ENCODE measurements around the gene CLEC16A.

The CLEC16A gene

DNA sequence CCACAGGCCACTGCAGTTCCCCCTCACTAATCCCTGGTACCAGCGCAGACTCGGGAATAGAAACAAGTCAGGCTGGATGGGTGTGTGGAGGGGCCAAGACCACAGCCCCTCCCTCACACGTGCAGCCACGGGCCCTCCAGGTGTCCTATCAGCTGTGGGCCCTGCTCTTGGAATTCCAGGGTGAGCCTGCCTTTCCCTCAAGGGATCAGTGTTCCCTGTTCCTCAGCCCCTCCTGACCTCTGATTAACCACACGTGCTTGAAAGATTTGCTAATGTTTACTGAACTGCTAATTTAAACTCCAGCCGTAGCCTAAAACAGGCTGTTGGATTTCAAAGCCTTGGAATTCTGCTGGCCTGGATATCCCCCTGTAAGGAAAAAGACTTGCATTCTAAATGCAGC, 165.2 kb downstream of the CLEC16A start:
- H3K4me1 ChIP-seq: no peaks in the 10 kb centered on the region; the same call in 1 of the 2 replicates
- in situ Hi-C loops (cut with MboI; ENCODE audit: low sequenced_read_pairs): no loop called here
- H3K9me3 ChIP-seq: no peaks in the 10 kb centered on the region
- no peak for DNase-seq (ENCODE audit: low spot score in 2 of 2)
- no peaks in the 10 kb centered on the region for H3K36me3 ChIP-seq (replicated peaks)
- H3K27me3 ChIP-seq (ENCODE audit: low read depth): no peaks in the 10 kb centered on the region
- no peak overlapping the region for H3K4me3 ChIP-seq

DNA sequence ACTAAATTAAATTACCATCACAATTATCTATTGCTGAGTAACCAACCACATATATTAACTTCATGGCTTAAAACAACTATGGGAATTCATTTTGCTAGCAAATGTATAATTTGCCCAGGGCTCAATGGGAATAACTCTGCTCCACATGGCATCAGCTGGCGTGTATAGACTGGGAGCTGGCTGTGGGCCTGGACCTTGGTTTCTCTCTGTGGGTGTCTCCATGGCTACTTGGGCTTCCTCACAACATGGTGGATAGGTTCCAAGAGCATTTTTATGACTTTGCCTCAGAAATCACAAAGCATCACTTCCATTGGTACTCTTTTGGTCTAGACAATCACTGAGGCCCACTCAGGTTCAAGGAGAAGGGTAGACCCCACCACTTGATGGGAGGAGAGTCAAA, 166.8 kb downstream of the CLEC16A start:
- H3K36me3 ChIP-seq (replicated peaks): no peaks in the 10 kb centered on the region

DNA sequence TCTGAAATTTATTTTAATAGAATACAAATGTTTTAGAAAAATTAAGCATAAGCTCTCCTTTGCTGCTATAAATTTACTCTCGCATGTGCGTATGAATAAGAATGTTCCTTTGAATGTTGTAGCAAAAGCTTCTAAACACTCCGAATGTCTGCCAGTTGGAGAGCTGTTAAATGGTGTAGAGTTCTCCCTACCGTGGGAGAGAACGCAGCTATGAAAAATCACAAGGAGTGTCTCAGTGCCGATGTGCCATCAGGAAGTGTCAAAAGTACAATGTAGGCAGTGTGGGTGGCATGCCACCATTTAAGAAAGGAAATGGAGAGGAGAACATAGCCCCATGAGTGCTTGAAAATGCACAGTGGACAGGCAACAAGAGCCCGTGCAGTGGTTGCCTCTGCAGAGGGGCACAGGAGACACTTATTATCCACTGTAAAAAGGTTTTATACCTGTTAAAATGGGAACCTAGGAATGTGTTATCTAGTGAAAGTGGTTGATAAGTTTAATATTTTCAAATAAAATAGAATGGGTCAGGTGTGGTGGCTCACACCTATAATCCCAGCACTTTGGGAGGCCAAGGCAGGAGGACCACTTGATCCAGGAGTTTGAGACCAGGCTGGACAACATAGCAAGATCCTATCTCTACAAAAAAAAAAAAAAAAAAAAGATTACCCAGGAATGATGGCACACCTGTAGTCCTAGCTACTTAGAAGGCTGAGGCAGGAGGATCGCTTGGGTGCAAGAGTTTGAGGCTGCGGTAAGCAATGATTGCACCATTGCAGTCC, 167.7 kb downstream of the CLEC16A start:
- no peaks in the 10 kb centered on the region for H3K9me3 ChIP-seq
- no peak for DNase-seq (ENCODE audit: low spot score in 2 of 2)
- no peaks in the 10 kb centered on the region for H3K36me3 ChIP-seq (replicated peaks)
- no peaks in the 10 kb centered on the region for H3K27me3 ChIP-seq (ENCODE audit: low read depth)
- H3K4me1 ChIP-seq: no peaks in the 10 kb centered on the region
- in situ Hi-C loops (cut with MboI; ENCODE audit: low sequenced_read_pairs): no loop called here
- H3K4me3 ChIP-seq: no peak overlapping the region

More for the DNA sequence above, 166.8 kb downstream of the CLEC16A start:
- in situ Hi-C loops (cut with MboI; ENCODE audit: low sequenced_read_pairs): no loop called here
- Histone ChIP-seq H3K27me3 (ENCODE audit: low read depth) (no peaks in the 10 kb centered on the region), H3K9me3 (no peaks in the 10 kb centered on the region), H3K4me1 (no peaks in the 10 kb centered on the region), H3K4me3 (no peak overlapping the region)
- no peak for DNase-seq (ENCODE audit: low spot score in 2 of 2)

GRCh38 chr16:11112723-11113348, 168.5 kb downstream of the CLEC16A start:
- H3K9me3 ChIP-seq: no peaks in the 10 kb centered on the region
- DNase-seq (ENCODE audit: low spot score in 2 of 2): peak in 1 of 2 experiments; percentile 27
- H3K27me3 ChIP-seq (ENCODE audit: low read depth): no peaks in the 10 kb centered on the region
- no peaks in the 10 kb centered on the region for H3K36me3 ChIP-seq (replicated peaks)
- no peaks in the 10 kb centered on the region for H3K4me1 ChIP-seq
- in situ Hi-C loops (cut with MboI; ENCODE audit: low sequenced_read_pairs): no loop called here
- H3K4me3 ChIP-seq: no peak overlapping the region

GRCh38 chr16:11114366-11115164, 170.2 kb downstream of the CLEC16A start:
- no peaks in the 10 kb centered on the region for H3K4me1 ChIP-seq
- H3K9me3 ChIP-seq: no peaks in the 10 kb centered on the region
- H3K27me3 ChIP-seq (ENCODE audit: low read depth): no peaks in the 10 kb centered on the region
- no peaks in the 10 kb centered on the region for H3K36me3 ChIP-seq (replicated peaks)
- DNase-seq (ENCODE audit: low spot score in 2 of 2): no peak
- no peak overlapping the region for H3K4me3 ChIP-seq
- in situ Hi-C loops (cut with MboI; ENCODE audit: low sequenced_read_pairs): no loop called here

- no peaks in the 10 kb centered on the region for H3K9me3 ChIP-seq
- no peak for DNase-seq (ENCODE audit: low spot score in 2 of 2)
- in situ Hi-C loops (cut with MboI; ENCODE audit: low sequenced_read_pairs): no loop called here
- no peak overlapping the region for H3K4me3 ChIP-seq
- H3K36me3 ChIP-seq (replicated peaks): no peaks in the 10 kb centered on the region
- H3K4me1 ChIP-seq: peaks cover 4% of the 10 kb centered on the region
- no peaks in the 10 kb centered on the region for H3K27me3 ChIP-seq (ENCODE audit: low read depth)
Measured at GRCh38 chr16:11117576-11118211, 173.3 kb downstream of the CLEC16A start.

GRCh38 chr16:11118479-11118878, 174.1 kb downstream of the CLEC16A start:
- DNase-seq (ENCODE audit: low spot score in 2 of 2): no peak
- Histone ChIP-seq H3K36me3 (replicated peaks) (no peaks in the 10 kb centered on the region), H3K4me3 (no peak overlapping the region), H3K9me3 (no peaks in the 10 kb centered on the region), H3K27me3 (ENCODE audit: low read depth) (no peaks in the 10 kb centered on the region), H3K4me1 (peaks cover 4% of the 10 kb centered on the region)
- in situ Hi-C loops (cut with MboI; ENCODE audit: low sequenced_read_pairs): no loop called here

DNA sequence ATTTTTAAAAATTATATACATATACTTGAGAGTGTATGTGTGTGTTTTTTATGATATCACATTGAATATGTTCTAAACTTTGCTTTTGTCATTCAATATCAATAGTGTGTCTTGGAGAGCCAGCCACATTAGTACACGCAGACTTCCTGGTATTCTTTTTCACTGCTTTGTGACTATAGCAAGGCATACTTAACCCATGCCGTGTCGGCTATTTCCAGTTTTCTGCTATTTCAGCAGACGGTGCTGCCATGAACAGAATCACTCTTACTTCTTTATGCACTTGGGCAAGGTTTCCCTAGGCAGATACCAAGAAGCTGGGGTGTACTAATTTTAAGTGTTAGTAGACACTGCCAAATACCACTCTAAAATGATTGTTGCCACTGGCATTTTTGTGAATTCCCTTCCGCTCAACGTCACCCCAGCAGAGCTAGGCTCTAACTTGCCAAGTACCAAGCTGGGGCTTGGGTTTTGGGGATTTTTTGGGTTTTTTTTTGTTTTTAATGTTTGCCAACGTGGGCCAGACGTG, 176.8 kb downstream of the CLEC16A start:
- in situ Hi-C loops (cut with MboI; ENCODE audit: low sequenced_read_pairs): no loop called here
- H3K4me3 ChIP-seq: no peak overlapping the region
- DNase-seq (ENCODE audit: low spot score in 2 of 2): no peak
- peaks cover 4% of the 10 kb centered on the region for H3K4me1 ChIP-seq
- no peaks in the 10 kb centered on the region for H3K9me3 ChIP-seq
- H3K36me3 ChIP-seq (replicated peaks): no peaks in the 10 kb centered on the region
- H3K27me3 ChIP-seq (ENCODE audit: low read depth): no peaks in the 10 kb centered on the region

- in situ Hi-C loops (cut with MboI; ENCODE audit: low sequenced_read_pairs): no loop called here
- peak; percentile 11 to 17 for DNase-seq (ENCODE audit: low spot score in 2 of 2)
- H3K9me3 ChIP-seq: no peaks in the 10 kb centered on the region
- peaks cover 4% of the 10 kb centered on the region for H3K4me1 ChIP-seq
- no peaks in the 10 kb centered on the region for H3K36me3 ChIP-seq (replicated peaks)
- H3K4me3 ChIP-seq: no peak overlapping the region
- H3K27me3 ChIP-seq (ENCODE audit: low read depth): no peaks in the 10 kb centered on the region
Measured at GRCh38 chr16:11121914-11122692, 177.7 kb downstream of the CLEC16A start.

DNA sequence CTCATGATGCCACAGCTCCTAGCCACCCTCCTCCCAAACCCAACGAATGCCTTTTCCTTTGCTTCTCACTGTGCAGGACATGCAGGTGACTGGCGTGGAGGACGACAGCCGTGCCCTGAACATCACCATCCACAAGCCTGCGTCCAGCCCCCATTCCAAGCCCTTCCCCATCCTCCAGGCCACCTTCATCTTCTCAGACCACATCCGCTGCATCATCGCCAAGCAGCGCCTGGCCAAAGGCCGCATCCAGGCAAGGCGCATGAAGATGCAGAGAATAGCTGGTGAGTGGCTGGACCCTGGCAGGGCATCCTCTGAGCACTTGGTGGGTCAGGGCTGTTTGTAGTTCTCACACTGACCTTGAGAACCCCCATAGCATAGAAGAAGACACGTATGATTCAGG, 179.3 kb downstream of the CLEC16A start:
- Histone ChIP-seq H3K36me3 (replicated peaks) (no peaks in the 10 kb centered on the region), H3K4me3 (no peak overlapping the region), H3K9me3 (no peaks in the 10 kb centered on the region), H3K27me3 (ENCODE audit: low read depth) (no peaks in the 10 kb centered on the region), H3K4me1 (peaks cover 4% of the 10 kb centered on the region)
- in situ Hi-C loops (cut with MboI; ENCODE audit: low sequenced_read_pairs): no loop called here
- no peak for DNase-seq (ENCODE audit: low spot score in 2 of 2)

DNA sequence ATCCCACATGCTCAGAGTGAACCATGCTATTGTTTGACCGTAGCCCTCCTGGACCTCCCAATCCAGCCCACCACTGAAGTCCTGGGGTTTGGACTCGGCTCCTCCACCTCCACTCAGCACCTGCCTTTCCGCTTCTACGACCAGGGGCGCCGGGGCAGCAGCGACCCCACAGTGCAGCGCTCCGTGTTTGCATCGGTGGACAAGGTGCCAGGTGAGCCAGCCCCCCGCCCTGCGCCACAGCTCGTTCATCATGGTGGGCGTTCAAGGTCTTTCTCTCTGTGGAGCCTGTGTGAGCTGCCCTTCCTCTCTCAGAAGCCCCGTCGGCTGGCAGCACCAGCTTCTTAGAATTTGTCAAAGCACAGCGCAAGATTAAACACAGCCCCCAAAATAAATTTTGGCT, 181.6 kb downstream of the CLEC16A start:
- in situ Hi-C loops (cut with MboI; ENCODE audit: low sequenced_read_pairs): no loop called here
- Histone ChIP-seq H3K4me3 (no peak overlapping the region), H3K9me3 (no peaks in the 10 kb centered on the region), H3K36me3 (replicated peaks) (no peaks in the 10 kb centered on the region), H3K4me1 (peaks cover 4% of the 10 kb centered on the region), H3K27me3 (ENCODE audit: low read depth) (no peaks in the 10 kb centered on the region)
- no peak for DNase-seq (ENCODE audit: low spot score in 2 of 2)

DNA sequence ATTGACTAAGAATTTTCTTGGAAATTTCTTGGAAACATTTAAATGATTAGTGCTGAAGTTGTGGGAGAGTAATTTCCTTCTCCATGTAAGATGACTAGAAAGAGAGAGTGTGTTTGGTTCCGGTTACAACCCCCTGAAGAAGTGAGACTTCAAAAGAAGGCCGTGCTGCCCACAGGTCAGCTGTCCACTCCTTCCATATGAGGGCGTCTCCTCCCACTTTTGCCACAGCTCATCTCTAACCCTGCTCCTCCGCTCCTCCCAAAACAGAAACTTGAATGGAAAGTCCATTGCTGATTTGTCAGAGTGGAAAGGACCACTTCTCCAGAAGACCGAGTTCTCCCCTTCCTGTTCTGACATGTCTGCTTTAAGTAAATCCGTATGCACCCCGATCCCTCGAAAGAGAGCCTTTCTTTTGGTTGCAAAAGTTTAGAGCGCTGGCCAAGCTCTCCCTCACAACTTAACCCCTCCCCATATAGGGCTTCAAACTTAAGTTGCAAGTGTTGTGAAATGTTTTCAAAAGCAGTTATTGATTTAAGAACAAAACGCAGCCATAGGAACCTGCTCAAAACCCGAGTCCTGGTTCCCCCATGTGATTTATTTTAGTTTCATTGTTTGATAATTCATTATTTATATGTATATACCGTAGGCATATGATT, 182.2 kb downstream of the CLEC16A start:
- Histone ChIP-seq H3K9me3 (no peaks in the 10 kb centered on the region), H3K4me3 (no peak overlapping the region), H3K4me1 (peaks cover 4% of the 10 kb centered on the region), H3K36me3 (replicated peaks) (no peaks in the 10 kb centered on the region), H3K27me3 (ENCODE audit: low read depth) (no peaks in the 10 kb centered on the region)
- in situ Hi-C loops (cut with MboI; ENCODE audit: low sequenced_read_pairs): no loop called here
- DNase-seq (ENCODE audit: low spot score in 2 of 2): no peak

All from HAP-1 (cell line).